Esophagus squamous epithelium (tissue), 5 donors: ENCODE measurements around the gene EGR1. TPM values are rescaled to one million over a fixed set of nuclear protein-coding genes. Genes with fewer than 3 reads are reported as not detected.
"Not testable (repeated sequence)": the region's sequence is repeated elsewhere in the genome, so short reads cannot be mapped to it uniquely, and the experiment has no call there.

ENCODE experiments used
- DNase-seq: peaks from one replicate; lab custom pipeline; 2025; lab: John Stamatoyannopoulos, UW
- H3K27ac ChIP-seq, 4 donors: fragments of 200-600 bp; sonication (generic); one replicate each; pipeline ENCODE4 v1.5.1; 2016 to 2019; ENCODE audit warnings: mild to moderate bottlenecking in 1 of 4
- H3K27me3 ChIP-seq, 4 donors: fragments of 200-600 bp; sonication (generic); 1 replicate in 3 of 4; 2 replicates in 1 of 4; pipeline versions ENCODE4 v1.5.1 to v1.6.0; 2017 to 2021; ENCODE audit warnings: antibody characterized with exemption in 1 of 4
- H3K36me3 ChIP-seq, 3 donors: fragments of 200-600 bp; sonication (generic); one replicate each; pipeline ENCODE4 v1.5.1; 2016 to 2019
- H3K4me1 ChIP-seq, 3 donors: fragments of 200-600 bp; sonication (generic); one replicate each; pipeline ENCODE4 v1.5.1; 2017 to 2019
- H3K4me3 ChIP-seq, 4 donors: fragments of 200-600 bp; sonication (generic); 1 replicate in 3 of 4; 2 replicates in 1 of 4; pipeline ENCODE4 v1.5.1; 2016 to 2019; ENCODE audit warnings: mild to moderate bottlenecking in 2 of 4, moderate library complexity in 1 of 4
- H3K9me3 ChIP-seq, 3 donors: fragments of 200-600 bp; sonication (generic); one replicate each; pipeline ENCODE4 v1.5.1; 2016 to 2019
- CTCF ChIP-seq, 6 experiments: fragments of 450-650 bp in 4 of 6; fragments of 200-600 bp in 2 of 6; sonication (generic) in 2 of 6; IDR thresholded peaks; one replicate each; pipeline ENCODE4 v1.5.1; 2016 to 2019; ENCODE audit warnings: antibody characterized with exemption in 6 of 6, mild to moderate bottlenecking in 4 of 6, moderate library complexity in 4 of 6
- POLR2A ChIP-seq, 4 donors: fragments of 450-650 bp; IDR thresholded peaks; one replicate each; pipeline ENCODE4 v1.6.1; 2017; ENCODE audit warnings: antibody characterized with exemption in 4 of 4, mild to moderate bottlenecking in 4 of 4, moderate library complexity in 3 of 4
- WGBS, 2 donors: methylation state at CpG; one replicate each; pipeline ENCODE4 v1.1.5; 2018; 5-methylcytosine and 5-hydroxymethylcytosine counted together
- intact Hi-C: fragments of 100-400 bp; cut with DNase I; formaldehyde crosslinking; loops from one replicate; pipeline ENCODE4 v1.15.0; 2022
- total RNA-seq, 4 donors: library from RNA; depleted of rRNA; stranded (reverse); fragments of >200 nt; gene quantifications; one replicate each; pipeline ENCODE4 v1.1.0, GENCODE V29; 2016
- donor health status: DM: yes; HTN: yes; CAD: no.

EGR1 gene
- total RNA-seq, 4 donors from 2014 or later: 10.9 to 47.8 (median 19.5) TPM

GRCh38 chr5:138469540-138470321 lies 4.5 kb downstream of the EGR1 start:
- no peak for DNase-seq

GRCh38 chr5:138470322-138471051 lies 5.2 kb downstream of the EGR1 start:
- peak overlapping the region in 3 of 4 donors; percentile 35 to 49 (median 43) for H3K27ac ChIP-seq
- H3K9me3 ChIP-seq: no peaks in the 10 kb centered on the region
- intact Hi-C loops: no loop called here
- 42 to 50% methylated on average over 2 of the region's 3 CpGs for WGBS, 2 donors
- no peak for DNase-seq
- H3K4me1 ChIP-seq: peaks cover 24 to 72% (median 24%) of the 10 kb centered on the region in 3 donors
- peaks cover 0 to 21% (median 0%) of the 10 kb centered on the region in 3 donors for H3K36me3 ChIP-seq
- no peaks in the 10 kb centered on the region for H3K27me3 ChIP-seq
- no peak for TF ChIP-seq CTCF (IDR thresholded peaks at IDR 0.05)
- TF ChIP-seq POLR2A (IDR thresholded peaks at IDR 0.05): no peak
- H3K4me3 ChIP-seq: no peak overlapping the region

More at GRCh38 chr5:138469540-138470321, 4.5 kb downstream of the EGR1 start:
- Histone ChIP-seq H3K9me3 (no peaks in the 10 kb centered on the region), H3K4me3 (no peak overlapping the region), H3K4me1 (peaks cover 24 to 72% (median 24%) of the 10 kb centered on the region in 3 donors), H3K27ac (peak overlapping the region in 3 of 4 donors; percentile 24 to 49 (median 35)), H3K27me3 (no peaks in the 10 kb centered on the region), H3K36me3 (peaks cover 0 to 21% (median 0%) of the 10 kb centered on the region in 3 donors)
- WGBS, 2 donors: 0 to 38% methylated on average over 2 to 4 of the region's 8 CpGs
- intact Hi-C loops: loop anchor here (10.0 kb wide), 1 partner anchor 75 kb away; the partner anchor contains the start of gene ETF1
- TF ChIP-seq POLR2A (IDR thresholded peaks at IDR 0.05) (no peak), CTCF (IDR thresholded peaks at IDR 0.05) (no peak)

GRCh38 chr5:138471052-138471361 lies 5.7 kb downstream of the EGR1 start:
- H3K36me3 ChIP-seq: peaks cover 0 to 21% (median 0%) of the 10 kb centered on the region in 3 donors
- H3K4me1 ChIP-seq: peaks cover 21 to 71% (median 25%) of the 10 kb centered on the region in 3 donors
- no peak overlapping the region for H3K4me3 ChIP-seq
- WGBS, 2 donors: 48 to 57% methylated on average over 2 of the region's 2 CpGs
- no peaks in the 10 kb centered on the region for H3K9me3 ChIP-seq
- H3K27ac ChIP-seq: peak overlapping the region in 3 of 4 donors; percentile 35 to 49 (median 43)
- H3K27me3 ChIP-seq: no peaks in the 10 kb centered on the region
- TF ChIP-seq POLR2A (IDR thresholded peaks at IDR 0.05): no peak
- TF ChIP-seq CTCF (IDR thresholded peaks at IDR 0.05): no peak
- DNase-seq: no peak
- intact Hi-C loops: no loop called here

GRCh38 chr5:138472353-138472752 lies 7.1 kb downstream of the EGR1 start:
- H3K27ac ChIP-seq: peak overlapping the region in 2 of 4 donors; percentile 13 to 40
- no peaks in the 10 kb centered on the region for H3K27me3 ChIP-seq
- no peak overlapping the region for H3K4me3 ChIP-seq
- H3K9me3 ChIP-seq: no peaks in the 10 kb centered on the region
- no peak for DNase-seq
- H3K36me3 ChIP-seq: peaks cover 0 to 13% (median 0%) of the 10 kb centered on the region in 3 donors
- 27 to 47% methylated on average over 6 of the region's 6 CpGs for WGBS, 2 donors
- no peak for TF ChIP-seq CTCF (IDR thresholded peaks at IDR 0.05)
- no peak for TF ChIP-seq POLR2A (IDR thresholded peaks at IDR 0.05)
- peaks cover 8 to 71% (median 20%) of the 10 kb centered on the region in 3 donors for H3K4me1 ChIP-seq
- intact Hi-C loops: no loop called here

- DNase-seq, H3K4me3 ChIP-seq, H3K9me3 ChIP-seq, H3K27me3 ChIP-seq, H3K36me3 ChIP-seq, H3K27ac ChIP-seq, intact Hi-C loops: not testable (repeated sequence)
- peaks cover 0 to 68% (median 12%) of the 10 kb centered on the region in 3 donors for H3K4me1 ChIP-seq
- 93 to 100% methylated on average over 3 to 5 of the region's 5 CpGs for WGBS, 2 donors
These were observed 7.9 kb downstream of the EGR1 start for GRCh38 chr5:138473151-138473550.
